GM20000 (cell line): Measurements from ENCODE around the gene PPIL1.
"Not testable (repeated sequence)": the region's sequence is repeated elsewhere in the genome, so short reads cannot be mapped to it uniquely, and the experiment has no call there.

Experiments used
- DNase-seq: peaks from one replicate; pipeline ENCODE4 v3.0.0; 2012; ENCODE audit warnings: low spot score
- TF ChIP-seq, protein P1 (sequence below): IDR thresholded peaks from 2 replicates; pipeline ENCODE4 v1.5.1; 2012; ENCODE audit warnings: mild to moderate bottlenecking, control low read depth; ENCODE audit errors: extremely low read depth, missing control alignments

Gene PPIL1

DNA sequence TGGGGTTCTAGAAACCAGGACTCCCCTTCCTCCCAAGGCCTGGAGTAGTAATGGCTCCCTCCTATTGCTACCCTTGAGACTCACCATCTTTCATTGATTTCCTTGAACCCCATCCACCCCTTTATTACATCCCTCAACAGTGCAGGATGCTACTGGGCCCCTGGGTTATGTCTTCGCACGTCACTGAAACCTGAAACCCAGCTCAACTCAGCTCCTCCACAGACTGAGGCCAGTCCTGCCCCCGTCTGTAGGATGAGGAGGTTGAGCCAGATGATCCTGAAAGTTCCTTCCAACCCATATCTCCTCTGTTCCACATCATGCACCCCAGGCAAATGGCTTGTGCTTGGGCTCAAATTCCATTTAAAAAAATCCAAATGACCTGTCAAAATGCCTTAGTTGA lies 56.8 kb downstream of the PPIL1 start:
- TF ChIP-seq, protein P1, sequence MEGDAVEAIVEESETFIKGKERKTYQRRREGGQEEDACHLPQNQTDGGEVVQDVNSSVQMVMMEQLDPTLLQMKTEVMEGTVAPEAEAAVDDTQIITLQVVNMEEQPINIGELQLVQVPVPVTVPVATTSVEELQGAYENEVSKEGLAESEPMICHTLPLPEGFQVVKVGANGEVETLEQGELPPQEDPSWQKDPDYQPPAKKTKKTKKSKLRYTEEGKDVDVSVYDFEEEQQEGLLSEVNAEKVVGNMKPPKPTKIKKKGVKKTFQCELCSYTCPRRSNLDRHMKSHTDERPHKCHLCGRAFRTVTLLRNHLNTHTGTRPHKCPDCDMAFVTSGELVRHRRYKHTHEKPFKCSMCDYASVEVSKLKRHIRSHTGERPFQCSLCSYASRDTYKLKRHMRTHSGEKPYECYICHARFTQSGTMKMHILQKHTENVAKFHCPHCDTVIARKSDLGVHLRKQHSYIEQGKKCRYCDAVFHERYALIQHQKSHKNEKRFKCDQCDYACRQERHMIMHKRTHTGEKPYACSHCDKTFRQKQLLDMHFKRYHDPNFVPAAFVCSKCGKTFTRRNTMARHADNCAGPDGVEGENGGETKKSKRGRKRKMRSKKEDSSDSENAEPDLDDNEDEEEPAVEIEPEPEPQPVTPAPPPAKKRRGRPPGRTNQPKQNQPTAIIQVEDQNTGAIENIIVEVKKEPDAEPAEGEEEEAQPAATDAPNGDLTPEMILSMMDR: no peak
- no peak for DNase-seq

DNA sequence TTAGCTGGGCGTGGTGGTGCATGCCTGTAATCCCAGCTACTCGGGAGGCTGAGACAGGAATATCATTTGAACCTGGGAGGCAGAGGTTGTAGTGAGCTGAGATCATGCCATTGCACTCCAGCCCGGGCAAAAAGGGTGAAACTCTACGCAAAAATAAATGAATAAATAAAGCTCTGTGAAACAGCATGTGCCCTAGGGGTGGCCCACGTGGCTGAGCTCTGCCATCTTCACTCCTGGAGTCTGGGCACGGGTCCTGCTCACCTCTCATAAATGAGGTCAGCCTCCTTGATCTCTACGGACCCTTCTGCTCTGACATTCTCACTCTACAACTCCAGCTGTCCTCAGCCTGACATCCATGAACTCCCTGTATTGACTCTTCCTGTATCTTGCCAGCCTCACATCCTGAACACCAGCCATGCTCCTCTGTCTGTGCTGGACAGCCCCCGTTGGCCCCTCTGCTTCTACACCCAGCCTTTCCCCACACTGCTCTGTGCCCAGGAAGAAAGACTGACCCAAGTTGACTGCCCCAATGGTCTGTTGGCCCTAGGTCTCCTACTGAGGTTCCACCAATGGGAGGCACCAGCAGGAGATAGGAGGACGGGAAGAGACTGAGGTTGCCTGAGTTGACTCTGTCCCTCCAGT lies 57.3 kb downstream of the PPIL1 start:
- DNase-seq: no peak
- TF ChIP-seq, protein P1: no peak

DNA sequence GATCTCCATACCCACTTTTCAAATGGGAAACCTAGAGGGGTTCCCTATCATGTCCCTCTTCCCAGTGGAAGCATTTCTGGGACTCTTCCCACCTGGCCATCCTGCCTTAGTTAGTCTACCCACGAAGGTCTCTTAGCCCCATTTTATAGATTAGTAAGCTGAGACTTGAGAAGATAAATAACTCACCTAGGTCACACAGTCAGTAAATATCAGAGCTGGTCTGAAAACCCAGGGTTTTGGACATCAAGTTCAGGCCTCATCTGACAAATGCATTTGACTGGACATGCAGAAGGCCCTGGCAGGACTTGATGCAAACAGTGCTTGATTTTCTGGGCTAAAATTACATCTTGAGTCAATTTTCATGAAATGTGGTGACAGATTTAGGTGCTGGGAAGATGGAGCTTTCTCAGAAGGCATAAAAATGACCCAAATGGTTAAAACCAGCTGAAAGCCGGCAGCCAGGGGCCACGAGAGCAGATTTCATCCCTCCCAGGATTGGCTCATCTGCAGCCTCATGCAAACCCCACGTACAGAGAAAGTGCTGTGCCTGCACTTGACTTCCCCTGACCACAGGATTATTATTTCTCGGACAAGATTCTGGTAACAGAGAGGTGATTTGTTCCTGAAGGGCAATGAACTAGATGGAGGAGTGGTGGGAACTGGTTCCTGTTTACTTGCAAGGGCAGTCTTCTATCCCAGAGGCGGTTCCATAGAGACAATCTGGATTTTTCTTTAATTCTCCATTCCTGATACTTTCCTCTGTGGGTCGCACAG lies 58.5 kb downstream of the PPIL1 start:
- DNase-seq: no peak
- TF ChIP-seq, protein P1: no peak

DNA sequence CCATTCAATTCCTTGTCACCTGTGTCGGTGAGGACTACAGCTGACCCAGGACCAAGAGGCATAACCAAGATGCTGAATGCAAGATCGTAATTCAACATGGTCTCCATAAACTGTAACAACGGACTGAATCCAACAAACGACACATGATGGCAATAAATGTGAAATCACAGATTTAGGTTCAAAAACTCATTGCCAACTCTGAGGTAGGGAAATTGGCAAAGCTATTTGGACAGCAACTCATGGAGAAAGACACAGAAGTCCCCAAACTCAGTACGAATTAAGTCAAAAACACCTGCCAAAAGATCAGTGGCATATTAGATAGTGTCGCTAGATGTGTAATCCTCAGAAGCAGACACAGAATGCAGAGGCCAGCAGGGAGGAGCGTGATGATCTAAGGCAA lies 60.4 kb downstream of the PPIL1 start:
- no peak for DNase-seq
- TF ChIP-seq, protein P1: no peak

DNA sequence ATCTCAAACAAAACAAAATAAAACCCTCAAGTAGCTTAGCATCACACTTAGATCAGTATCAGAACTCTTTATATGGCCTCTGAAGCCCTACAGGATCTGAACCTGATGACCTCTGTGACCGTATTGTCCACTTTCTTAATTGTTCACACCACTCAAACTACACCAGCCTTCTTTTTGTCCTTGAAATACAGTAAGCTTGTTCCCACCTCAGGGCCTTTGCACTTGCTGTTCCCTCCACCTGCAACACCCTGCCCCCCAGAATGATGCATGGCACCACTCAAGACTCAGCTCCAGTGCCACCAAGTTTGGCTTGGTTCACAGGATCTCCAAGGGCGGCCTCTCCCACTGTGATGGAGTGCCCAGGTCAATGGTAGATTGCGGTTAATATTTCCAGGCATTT lies 61.1 kb downstream of the PPIL1 start:
- TF ChIP-seq, protein P1: no peak
- no peak for DNase-seq

DNA sequence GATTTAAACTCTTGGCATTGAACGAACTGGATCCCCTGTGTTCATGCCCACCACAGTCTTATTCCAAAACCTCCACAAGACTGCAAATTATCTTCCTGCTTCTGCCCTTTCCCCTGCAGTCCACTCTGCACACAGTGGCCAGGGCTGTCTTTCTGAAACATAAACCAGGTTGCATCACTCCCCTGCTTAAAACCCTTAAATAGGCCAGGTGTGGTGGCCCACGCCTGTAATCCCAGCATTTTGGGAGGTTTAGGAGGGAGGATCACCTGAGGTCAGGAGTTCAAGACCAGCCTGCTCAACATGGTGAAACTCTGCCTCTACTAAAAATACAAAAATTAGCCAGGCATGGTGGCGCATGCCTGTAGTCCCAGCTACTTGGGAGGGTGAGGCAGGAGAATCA lies 61.6 kb downstream of the PPIL1 start:
- not testable (repeated sequence) for DNase-seq

DNA sequence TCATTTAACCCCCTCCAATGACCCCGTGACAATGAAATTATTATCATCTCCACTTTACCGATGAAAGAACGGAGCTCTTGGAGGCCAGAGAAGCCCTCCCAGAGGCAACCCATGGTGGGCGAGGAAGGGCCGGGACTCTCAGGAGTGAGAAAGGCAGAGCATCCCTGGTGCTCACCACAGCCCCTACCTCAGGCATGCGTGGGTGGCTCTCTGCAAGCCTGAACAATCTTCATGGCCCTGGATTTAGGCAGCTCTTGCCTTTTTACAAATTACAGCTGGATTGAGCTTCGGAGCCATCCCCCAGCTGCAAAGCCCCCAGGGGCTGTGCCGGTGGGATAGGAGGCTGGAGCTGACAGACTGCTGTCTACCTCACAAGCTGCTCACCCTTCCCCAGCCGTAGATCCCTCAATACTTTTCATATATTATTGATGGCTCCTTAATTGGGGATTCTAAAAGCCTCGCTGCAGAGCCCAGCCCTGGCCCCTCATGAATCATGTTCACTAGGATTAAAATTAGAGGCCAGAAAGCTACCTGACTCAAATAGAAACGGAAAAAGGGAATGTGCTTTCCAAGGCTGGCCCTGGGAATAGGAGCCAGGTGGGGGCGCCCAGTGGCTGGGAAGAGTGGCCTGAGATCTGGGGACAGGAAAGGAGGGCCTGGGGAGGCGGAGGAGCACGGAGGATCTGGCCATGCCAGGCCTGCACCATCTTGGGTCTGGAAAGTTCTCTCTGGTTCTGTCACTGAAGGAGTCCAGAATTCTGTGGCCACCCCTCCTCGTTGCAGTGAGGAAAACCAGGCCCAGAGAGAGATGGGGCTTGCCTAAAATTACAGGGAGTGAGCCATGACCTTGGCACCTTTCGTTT lies 64.4 kb downstream of the PPIL1 start:
- TF ChIP-seq, protein P1: no peak
- DNase-seq: no peak
